ENCODE results near the gene LRR1. TPM values are rescaled to one million over a fixed set of nuclear protein-coding genes. Genes with fewer than 3 reads are reported as not detected.
"Not testable (repeated sequence)": the region's sequence is repeated elsewhere in the genome, so short reads cannot be mapped to it uniquely, and the experiment has no call there.

LRR1 gene
- total RNA-seq, 1 experiment from 2014 or later = 53.2 TPM

DNA sequence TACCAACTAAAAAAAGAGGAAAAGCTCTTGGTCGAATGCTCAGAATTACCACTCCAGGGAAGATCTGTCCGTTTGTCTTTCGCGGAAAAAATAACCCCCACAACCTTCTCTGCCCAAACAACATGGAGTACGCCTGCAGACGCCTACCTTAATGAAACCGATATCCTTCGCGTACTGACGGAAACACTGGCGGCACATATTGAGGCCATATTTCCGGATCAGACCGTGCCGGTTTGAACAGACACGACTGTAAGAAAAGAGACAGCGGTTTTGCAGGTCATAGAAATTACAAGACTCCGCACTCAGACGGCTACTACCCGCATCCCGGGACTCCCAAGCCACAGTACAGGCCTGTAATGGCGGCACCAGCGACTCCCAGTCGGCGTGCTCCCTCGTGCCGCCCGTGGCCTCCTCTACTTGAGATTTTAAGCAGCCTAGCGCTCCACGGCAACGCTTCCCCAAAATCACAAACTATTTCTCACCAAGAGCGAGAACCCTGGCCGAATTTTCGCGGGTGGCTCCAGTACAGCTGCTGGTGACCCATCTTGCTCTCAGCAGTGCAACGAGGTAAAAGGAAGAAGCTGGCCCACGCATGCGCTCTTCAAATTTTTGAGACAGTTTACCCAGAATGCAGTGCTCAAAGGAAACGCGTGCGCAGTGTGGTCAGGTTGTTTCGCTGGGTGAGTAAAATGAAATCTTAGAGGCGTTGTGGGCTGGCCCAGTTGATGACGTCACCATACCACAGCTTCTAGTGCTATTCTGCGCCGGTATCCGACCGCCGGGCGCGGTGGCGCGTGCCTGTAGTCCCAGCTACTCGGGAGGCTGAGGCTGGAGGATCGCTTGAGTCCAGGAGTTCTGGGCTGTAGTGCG is 12.7 kb upstream of the LRR1 start, which contains the start of gene RPS29:
Gene RPS29 (minus strand): TSS at position 578 of the 870 bp plus-strand sequence. CDS start 34 bp downstream, at position 544.
- peak; percentile 99 for DNase-seq (ENCODE audit: low spot score)

DNA sequence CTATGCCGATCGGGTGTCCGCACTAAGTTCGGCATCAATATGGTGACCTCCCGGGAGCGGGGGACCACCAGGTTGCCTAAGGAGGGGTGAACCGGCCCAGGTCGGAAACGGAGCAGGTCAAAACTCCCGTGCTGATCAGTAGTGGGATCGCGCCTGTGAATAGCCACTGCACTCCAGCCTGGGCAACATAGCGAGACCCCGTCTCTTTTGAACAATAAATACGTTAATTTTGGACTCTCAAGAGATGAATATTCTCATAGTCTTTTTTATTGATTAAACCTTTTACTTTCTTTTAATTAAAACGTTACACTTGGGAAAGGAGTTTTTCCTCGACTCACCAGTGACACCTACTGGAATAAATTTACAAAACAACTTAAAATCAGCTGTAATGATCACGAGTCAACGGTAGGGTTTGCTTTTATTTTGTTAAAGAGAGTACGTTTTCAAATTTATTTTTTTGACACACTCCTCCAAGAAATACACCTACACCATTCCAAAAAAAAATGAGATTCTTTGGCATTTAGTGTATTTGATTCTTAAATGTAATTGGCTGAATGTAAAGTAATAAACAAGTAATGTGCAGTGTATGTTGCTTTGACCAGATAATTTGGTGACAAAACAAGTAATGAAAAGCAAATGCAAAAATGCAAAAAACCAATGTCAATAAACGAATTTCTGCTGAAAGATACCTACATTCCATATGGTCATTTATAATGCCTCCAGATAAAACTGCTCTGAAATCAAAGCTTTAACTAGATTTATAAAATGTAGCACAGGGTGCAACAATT is 11.9 kb upstream of the LRR1 start:
- peak; percentile 58 for DNase-seq (ENCODE audit: low spot score)

DNA sequence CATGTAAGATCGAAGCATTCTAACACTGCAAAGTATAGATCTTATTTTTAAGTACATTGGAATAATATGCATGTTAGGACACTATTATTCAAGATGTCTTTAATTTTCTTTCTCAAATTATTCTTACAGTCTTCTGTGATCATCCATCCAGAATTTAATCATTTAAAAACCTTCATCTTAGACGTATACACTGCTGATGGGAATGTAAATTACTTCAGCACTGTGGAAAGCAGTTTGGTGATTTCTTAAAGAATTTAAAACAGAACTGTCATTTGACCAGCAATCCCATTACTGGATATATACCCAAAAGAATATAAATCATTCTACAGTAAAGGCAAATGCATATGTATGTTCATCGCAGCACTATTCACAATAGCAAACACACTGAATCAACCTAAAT is 9.4 kb upstream of the LRR1 start:
- DNase-seq (ENCODE audit: low spot score) = no peak

DNA sequence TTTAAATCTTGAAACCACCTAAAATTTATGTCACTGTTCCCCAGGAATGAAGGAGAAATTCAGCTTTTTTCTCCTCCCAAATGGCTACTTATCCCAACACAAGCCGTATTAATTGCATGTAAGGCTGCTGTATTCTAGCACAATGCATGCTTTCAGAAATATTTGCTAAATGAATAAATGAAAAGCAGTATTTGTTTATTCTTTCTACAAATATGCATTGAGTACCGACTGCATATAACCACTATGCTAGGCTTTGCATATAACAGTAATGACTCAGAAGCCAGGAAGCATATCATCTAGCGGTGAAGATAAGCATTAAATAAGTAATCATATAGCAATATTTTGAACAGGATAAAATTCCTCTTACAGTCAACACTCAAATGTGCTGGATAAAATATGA is 5.7 kb upstream of the LRR1 start:
- no peak for DNase-seq (ENCODE audit: low spot score)

DNA sequence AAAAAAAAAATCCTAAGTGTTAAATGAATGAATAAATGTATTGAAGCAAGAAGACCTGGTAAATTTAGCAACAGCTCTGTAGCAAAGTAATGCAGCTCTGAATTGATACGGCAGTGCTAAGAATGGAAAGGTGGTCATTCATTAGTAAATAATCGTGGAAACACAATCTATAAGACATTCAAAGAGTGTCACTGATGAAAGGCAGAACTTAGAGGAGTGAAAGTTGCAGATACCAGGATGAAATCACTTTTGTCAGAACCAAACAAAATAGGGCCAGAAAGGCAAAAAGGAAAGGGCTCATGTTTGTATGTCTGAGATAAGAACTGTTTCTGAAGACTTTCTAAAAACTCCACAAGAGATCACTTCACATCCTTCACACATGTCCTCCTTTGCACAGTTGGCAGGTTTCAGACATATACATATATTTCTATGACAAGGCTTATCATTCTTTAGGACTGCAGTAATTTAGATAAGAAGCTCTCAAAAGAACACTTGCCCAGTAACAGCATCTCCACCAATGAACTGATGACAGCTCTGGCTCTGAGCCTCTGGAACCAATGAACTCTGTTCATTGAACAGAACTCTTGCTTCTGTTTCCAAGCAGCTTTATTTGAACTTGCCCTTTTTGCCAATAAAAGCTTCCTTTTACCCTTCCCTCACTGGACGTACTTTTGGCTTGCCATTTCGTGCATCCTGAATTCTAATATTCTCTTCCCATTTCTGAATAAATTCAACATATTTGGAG is 4.2 kb upstream of the LRR1 start:
- DNase-seq (ENCODE audit: low spot score) = no peak

DNA sequence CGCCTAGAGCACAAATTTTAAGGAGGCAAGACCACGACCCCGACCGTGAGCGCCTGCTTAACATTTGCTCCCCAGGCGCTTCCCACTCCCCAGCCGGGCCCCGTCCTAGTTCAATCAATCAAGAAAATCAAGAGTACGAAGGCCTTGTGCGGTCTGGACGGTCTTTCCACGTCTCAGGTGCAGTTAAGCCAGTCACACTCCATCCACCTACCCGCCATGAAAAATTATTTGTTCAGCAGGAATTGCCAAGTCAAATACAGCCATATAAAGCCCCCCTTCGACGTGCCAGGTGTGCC is 603 bp upstream of the LRR1 start:
- no peak for DNase-seq (ENCODE audit: low spot score)

DNA sequence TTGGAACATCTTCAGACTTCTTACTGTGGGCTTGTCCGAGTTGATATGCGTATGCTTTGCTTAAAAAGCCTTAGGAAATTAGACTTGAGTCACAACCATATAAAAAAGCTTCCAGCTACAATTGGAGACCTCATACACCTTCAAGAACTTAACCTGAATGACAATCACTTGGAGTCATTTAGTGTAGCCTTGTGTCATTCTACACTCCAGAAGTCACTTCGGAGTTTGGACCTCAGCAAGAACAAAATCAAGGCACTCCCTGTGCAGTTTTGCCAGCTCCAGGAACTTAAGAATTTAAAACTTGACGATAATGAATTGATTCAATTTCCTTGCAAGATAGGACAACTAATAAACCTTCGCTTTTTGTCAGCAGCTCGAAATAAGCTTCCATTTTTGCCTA is 8.8 kb downstream of the LRR1 start:
- no peak for DNase-seq (ENCODE audit: low spot score)

DNA sequence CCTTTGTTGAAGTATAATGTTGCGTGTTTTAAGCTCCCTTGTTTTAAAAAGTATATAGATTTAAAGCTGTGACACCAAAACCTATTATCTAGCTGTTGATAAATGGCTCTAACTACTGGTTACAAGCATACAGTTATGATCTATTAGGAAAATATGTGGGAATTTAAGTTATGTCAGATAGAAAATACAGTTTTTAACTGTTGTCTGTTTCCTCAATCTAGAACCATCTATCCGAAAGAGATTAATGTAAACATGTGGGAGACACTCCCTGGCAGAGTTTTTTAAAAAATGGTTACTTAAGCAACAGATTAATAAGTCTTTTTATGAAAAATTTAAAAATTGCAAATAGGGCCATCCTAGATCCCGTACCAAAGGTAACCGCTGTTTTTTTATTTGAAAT is 13.5 kb downstream of the LRR1 start:
- no peak for DNase-seq (ENCODE audit: low spot score)

DNA sequence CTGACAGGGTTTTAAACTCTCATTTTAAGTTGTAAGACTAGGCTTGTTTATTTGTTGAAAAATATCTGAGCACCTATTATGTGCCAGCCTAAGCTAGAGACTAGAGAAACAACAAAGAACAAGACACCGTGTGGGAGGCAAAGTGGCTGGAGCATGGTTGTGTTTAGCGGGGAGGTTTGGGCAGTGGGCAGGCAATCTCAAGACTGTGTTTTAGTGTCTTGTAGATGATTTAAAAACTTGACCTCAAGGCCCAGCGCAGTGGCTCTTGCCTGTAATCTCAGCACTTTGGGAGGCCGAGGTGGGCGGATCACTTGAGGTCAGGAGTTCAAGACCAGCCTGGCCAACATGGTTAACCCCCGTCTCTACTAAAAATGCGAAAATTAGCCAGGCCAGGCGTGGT is 13.9 kb downstream of the LRR1 start:
- DNase-seq (ENCODE audit: low spot score) = no peak

DNA sequence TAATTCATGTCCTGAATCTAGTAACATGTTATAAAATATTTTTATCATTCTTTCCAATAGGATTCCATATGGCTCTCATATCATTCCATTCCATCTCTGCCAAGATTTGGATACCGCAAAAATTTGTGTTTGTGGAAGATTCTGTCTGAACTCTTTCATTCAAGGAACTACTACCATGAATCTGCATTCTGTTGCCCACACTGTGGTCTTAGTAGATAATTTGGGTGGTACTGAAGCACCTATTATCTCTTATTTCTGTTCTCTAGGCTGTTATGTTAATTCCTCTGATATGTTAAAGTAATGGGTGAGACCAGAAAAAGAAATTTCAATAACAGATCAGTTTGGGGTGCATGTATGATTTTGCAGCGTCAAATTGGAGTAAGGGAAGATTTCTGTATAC is 15.5 kb downstream of the LRR1 start:
- DNase-seq (ENCODE audit: low spot score) = no peak

DNA sequence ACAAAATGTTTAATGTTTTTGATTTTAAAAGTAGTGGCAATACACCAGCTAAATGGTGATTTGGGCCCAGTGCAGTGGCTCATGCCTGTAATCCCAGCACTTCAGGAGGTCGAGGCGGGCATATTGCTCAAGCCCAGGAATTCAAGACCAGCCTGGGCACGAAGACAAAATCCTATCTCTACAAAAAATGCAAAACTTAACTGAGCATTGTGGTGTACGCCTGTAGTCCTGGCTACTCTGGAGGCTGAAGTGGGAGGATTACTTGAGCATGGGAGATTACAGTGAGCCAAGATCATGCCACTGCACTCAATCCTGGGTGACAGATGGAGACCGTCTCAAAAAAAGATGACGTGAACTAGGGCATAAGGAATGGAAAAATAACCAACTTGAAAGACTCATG is 17.0 kb downstream of the LRR1 start:
- DNase-seq (ENCODE audit: low spot score) = no peak

DNA sequence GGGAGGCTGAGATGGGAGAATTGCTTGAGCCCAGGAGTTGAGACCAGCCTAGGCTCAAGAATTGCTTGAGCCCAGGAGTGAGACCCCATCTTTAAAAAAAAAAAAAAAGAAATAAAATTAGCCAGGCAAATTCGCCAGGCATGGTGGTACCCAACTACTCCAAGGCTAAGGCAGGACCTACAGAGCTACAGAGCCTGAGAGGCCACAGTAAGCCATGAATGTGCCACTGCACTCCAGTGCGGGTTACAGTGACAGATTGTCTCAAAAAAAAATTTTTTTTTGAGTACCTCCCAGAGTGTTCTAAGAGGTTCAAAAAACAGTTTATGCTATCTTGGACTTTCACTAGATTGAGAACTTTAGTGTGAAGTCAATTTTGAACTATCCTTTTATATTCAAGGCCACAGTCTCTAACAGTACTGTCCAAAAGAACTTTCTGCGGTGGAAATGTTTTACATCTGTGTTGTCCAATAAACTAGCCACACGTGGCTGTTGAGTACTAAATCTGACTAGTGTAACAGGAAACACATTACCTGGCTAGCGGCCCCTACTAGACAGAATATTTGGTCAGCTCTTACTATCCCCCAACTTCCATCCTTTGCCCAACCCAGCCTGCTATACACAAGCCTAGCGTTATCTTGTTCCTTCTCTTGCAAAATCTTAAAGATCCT is 19.2 kb downstream of the LRR1 start:
- no peak for DNase-seq (ENCODE audit: low spot score)

DNA sequence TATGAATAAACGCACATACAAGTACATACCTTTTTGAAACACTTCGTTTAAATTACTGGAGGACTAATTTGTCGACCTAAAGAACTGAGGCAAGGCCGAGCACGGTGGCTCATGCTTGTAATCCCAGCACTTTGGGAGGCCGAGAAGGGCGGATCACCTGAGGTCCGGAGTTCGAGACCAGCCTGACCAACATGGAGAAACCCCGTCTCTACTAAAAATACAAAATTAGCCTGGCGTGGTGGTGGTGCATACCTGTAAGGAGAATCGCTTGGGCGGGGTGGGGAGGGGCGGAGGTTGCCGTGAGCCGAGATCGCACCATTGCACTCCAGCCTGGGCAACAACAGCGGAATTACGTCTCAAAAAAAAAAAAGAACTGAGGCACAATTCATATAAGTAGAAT is 20.5 kb downstream of the LRR1 start:
- DNase-seq (ENCODE audit: low spot score) = not testable (repeated sequence)

DNA sequence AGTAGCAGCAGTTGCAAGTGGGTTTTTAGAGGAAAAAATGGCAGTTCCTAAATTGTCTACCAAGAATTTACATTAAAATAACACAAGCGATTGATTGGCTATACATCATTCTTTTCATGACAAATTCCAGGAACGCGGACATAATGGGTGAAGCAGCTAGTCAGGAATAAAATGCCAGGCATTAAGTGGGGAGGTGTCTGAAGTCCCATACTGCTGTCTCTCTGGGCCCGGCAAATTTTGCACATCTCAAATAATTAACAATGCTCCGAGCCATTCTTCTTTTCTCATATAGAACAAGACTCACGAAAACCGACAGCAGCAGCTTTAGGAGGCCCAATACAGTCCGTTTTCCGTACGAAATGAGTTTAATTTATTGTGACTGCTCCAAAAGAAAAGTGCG is 21.0 kb downstream of the LRR1 start:
- no peak for DNase-seq (ENCODE audit: low spot score)

DNA sequence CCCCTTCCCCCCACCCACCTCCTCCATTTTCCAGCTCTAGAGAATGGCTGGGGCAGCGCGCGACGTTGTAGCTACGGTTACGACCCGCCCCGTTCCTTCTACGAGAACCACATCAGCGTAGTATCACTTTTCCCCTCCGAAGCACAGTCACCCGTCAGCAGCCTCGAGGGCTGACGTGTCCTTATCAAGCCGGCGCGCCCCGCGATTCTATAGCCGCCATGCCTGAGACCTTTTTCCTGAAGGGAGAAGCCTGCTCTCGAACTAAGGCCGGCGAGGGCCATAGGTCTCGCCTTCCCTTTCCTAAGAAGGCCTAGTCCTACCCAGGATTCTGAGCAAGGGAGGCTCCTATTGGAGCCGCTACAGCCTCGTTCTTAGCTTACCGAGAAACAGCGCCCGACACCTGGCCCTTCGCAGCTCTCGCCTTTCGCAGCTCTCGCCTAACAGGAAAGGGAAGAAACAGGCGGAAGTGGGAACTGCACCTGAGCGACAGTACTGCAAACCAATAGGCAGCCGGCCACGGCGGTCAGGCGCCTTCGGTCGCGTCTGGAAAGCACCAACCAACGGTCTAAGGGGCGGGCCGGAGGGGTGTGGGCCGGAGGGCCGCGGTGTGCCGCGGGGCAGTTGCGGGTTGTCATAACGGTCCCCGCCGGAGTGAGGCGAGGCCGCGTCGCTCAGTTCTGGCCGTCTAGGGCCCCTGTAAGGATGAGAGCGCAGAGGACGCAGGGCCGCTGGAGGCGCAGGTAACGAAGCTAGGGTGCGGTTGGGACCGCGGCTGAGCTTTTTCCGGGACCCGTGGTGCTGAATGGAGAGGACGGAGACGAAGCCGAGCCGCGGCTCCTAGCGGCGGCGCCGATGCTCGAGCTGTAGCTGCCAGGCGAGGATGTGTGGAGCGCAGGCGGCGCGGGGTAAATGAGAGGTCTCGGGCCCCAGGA is 21.7 kb downstream of the LRR1 start, which contains the start of the genes MGAT2 and RPL36AL:
Gene MGAT2 (plus strand): TSS at position 618 of the 932 bp plus-strand sequence. CDS start 470 bp downstream, outside the sequence.
Gene RPL36AL (minus strand): TSS at position 445 of the 932 bp plus-strand sequence. CDS start 1,522 bp downstream, outside the sequence.
- DNase-seq (ENCODE audit: low spot score) = peak; percentile 96

DNA sequence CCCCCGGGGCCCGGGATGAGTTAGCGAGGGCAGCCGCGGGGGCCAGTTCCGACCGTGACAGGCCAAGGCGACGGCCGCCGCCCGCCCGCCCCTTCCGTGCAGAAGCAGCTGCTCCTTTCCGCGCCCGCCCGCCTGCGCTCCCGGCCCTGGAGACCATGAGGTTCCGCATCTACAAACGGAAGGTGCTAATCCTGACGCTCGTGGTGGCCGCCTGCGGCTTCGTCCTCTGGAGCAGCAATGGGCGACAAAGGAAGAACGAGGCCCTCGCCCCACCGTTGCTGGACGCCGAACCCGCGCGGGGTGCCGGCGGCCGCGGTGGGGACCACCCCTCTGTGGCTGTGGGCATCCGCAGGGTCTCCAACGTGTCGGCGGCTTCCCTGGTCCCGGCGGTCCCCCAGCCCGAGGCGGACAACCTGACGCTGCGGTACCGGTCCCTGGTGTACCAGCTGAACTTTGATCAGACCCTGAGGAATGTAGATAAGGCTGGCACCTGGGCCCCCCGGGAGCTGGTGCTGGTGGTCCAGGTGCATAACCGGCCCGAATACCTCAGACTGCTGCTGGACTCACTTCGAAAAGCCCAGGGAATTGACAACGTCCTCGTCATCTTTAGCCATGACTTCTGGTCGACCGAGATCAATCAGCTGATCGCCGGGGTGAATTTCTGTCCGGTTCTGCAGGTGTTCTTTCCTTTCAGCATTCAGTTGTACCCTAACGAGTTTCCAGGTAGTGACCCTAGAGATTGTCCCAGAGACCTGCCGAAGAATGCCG is 22.6 kb downstream of the LRR1 start:
- no peak for DNase-seq (ENCODE audit: low spot score)

DNA sequence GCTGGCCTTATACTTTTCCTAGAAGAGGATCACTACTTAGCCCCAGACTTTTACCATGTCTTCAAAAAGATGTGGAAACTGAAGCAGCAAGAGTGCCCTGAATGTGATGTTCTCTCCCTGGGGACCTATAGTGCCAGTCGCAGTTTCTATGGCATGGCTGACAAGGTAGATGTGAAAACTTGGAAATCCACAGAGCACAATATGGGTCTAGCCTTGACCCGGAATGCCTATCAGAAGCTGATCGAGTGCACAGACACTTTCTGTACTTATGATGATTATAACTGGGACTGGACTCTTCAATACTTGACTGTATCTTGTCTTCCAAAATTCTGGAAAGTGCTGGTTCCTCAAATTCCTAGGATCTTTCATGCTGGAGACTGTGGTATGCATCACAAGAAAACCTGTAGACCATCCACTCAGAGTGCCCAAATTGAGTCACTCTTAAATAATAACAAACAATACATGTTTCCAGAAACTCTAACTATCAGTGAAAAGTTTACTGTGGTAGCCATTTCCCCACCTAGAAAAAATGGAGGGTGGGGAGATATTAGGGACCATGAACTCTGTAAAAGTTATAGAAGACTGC is 23.4 kb downstream of the LRR1 start:
- DNase-seq (ENCODE audit: low spot score) = no peak

DNA sequence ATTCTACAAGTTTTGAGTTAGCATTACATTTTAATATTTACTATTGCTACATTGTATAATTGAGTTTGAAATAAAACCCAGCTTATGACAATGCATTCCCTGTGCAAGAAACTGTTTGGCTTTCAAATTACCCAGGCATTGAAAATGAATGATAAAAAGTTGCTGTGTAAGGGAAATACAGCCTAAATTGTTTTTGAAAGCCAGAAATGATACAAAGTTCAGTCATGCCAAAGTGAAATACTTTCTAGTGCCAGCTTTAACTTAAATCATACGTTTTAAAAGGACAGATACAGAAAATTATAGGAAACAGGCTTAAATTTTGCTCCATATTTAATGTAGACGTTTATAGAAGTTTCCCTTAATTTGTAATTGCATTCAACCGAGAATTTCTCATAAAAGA is 24.6 kb downstream of the LRR1 start:
- DNase-seq (ENCODE audit: low spot score) = no peak

Data from H4 (cell line).